K562 (cell line): ENCODE results near the gene STUB1. TPM values are rescaled to one million over a fixed set of nuclear protein-coding genes. Genes with fewer than 3 reads are reported as not detected.
A peak's percentile ranks its signal among the peaks of the same experiment; 100 is the strongest.

Experiments used
- BRD9 ChIP-seq: fragments of 450-650 bp; IDR thresholded peaks from 2 replicates; pipeline ENCODE4 v1.6.1; 2018; ENCODE audit warnings: low read depth; ENCODE audit not compliant: partially characterized antibody
- NCOR1 ChIP-seq: fragments of 450-650 bp; IDR thresholded peaks from 2 replicates; pipeline ENCODE4 v1.6.1; 2016; ENCODE audit warnings: mild to moderate bottlenecking, moderate library complexity
- SUPT5H ChIP-seq: fragments of 450-650 bp; IDR thresholded peaks from 2 replicates; pipeline ENCODE4 v1.6.1; 2016
- TAF7 ChIP-seq: fragments of 450-650 bp; IDR thresholded peaks from 2 replicates; pipeline ENCODE4 v1.6.1; 2016; ENCODE audit warnings: missing genetic modification characterization, missing compliant biosample characterization
- ZC3H4 ChIP-seq: sonication (generic); formaldehyde crosslinking; IDR thresholded peaks from 2 replicates; pipeline ENCODE4 v1.9.0; 2021; ENCODE audit warnings: missing genetic modification reagents, borderline replicate concordance
- ZNF12 ChIP-seq: sonication (generic); formaldehyde crosslinking; IDR thresholded peaks from 2 replicates; pipeline ENCODE4 v1.4.0; 2020; ENCODE audit warnings: mild to moderate bottlenecking, missing genetic modification reagents
- polyA plus RNA-seq, 8 experiments: library from polyadenylated mRNA; depleted of rRNA in 4 of 8; stranded (reverse) in 5 of 8; unstranded in 3 of 8; fragments of >200 nt; fragmentation: Nextera tagmentation in 2 of 8; fragmentation: Illumina TruSeq in 1 of 8; extraction: Ambion mirVana in 2 of 8; extraction: Trizol in 1 of 8; gene quantifications; 2 replicates each; pipeline versions ENCODE4 v1.2.1 to v1.2.3, GENCODE V29; 2011 to 2014; ENCODE audit warnings: inconsistent platforms in 1 of 8, missing spikeins in 1 of 8
- total RNA-seq, 7 experiments: library from RNA; depleted of rRNA in 6 of 7; stranded (reverse); fragments of >200 nt in 6 of 7; fragmentation: Illumina TruSeq in 2 of 7; extraction: Trizol in 2 of 7; gene quantifications; 2 replicates each; pipeline versions ENCODE4 v1.2.1 to v1.2.3, GENCODE V29; 2011 to 2021; ENCODE audit warnings: low replicate concordance in 1 of 7
- TF ChIP-seq, protein P1 (sequence below): fragments of 450-650 bp; IDR thresholded peaks from 2 replicates; pipeline ENCODE4 v1.6.1; 2016; ENCODE audit warnings: low read depth
- TF ChIP-seq, protein P2 (sequence below): sonication (generic); formaldehyde crosslinking; IDR thresholded peaks from 2 replicates; pipeline ENCODE4 v1.8.0; 2022; ENCODE audit warnings: missing genetic modification reagents, mild to moderate bottlenecking, borderline replicate concordance
- TF ChIP-seq, protein P3 (sequence below): fragments of 250-450 bp; sonication (Bioruptor Pico); IDR thresholded peaks from 2 replicates; pipeline ENCODE4 v1.5.0; 2020; ENCODE audit warnings: mild to moderate bottlenecking, borderline replicate concordance
- TF ChIP-seq, protein P4 (sequence below): fragments of 250-450 bp; sonication (Bioruptor Pico); IDR thresholded peaks from 2 replicates; pipeline ENCODE4 v1.8.0; 2021; ENCODE audit warnings: moderate library complexity, mild to moderate bottlenecking, inconsistent platforms
- TF ChIP-seq, protein P5 (sequence below), 2 experiments: fragments of 450-650 bp; IDR thresholded peaks; 2 replicates each; pipeline ENCODE4 v1.6.1; 2016

The STUB1 gene
- total and polyA plus RNA-seq, 9 of the 15 experiments (the other 6 are each of a cell fraction or from before 2014, with no cell fraction given): 10.6 to 251 (median 152) TPM

DNA sequence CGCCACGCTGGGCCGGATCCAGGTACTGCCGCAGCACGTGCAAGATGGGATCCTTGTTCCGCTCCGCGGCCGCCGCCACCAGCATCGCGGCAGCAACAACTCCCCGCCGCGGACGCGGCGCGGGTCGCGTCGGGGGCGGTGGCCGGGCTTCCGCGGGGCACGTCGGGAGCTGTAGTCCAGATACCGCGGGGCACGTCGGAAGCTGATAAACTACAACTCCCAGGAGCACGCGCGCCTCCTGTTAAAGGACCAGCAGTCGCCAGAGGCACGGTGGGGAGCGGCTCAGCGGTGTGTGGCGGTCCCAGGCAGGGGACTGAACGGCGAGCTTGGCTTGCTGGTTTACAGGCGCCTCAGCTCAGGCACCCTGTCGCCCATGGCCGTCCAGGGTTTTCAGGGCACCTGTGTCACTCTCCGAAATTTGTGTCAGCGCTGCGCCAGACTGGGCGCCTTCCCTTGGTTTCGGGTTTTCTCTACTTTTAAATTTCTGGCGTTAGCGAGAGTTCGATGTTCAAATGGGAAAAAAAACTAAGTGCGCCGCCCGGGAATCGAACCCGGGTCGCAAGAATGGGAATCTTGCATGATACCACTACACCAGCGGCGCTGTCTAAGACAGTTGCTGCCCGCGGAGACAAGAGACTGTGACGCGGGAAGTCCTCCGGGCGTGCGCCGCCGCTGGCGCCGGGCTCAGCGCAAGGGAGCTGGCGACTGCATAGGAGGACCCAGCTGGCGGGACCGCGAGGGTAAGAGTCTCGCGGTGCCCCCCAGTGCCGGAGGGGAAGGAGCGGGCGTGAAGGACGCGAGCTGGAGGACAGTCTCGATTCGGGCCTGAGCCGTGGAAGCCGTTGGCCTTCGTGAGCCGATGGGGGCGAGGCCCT lies 43.8 kb upstream of the STUB1 start, which contains the start of gene METTL26 (continued):
- TF ChIP-seq, protein P1, sequence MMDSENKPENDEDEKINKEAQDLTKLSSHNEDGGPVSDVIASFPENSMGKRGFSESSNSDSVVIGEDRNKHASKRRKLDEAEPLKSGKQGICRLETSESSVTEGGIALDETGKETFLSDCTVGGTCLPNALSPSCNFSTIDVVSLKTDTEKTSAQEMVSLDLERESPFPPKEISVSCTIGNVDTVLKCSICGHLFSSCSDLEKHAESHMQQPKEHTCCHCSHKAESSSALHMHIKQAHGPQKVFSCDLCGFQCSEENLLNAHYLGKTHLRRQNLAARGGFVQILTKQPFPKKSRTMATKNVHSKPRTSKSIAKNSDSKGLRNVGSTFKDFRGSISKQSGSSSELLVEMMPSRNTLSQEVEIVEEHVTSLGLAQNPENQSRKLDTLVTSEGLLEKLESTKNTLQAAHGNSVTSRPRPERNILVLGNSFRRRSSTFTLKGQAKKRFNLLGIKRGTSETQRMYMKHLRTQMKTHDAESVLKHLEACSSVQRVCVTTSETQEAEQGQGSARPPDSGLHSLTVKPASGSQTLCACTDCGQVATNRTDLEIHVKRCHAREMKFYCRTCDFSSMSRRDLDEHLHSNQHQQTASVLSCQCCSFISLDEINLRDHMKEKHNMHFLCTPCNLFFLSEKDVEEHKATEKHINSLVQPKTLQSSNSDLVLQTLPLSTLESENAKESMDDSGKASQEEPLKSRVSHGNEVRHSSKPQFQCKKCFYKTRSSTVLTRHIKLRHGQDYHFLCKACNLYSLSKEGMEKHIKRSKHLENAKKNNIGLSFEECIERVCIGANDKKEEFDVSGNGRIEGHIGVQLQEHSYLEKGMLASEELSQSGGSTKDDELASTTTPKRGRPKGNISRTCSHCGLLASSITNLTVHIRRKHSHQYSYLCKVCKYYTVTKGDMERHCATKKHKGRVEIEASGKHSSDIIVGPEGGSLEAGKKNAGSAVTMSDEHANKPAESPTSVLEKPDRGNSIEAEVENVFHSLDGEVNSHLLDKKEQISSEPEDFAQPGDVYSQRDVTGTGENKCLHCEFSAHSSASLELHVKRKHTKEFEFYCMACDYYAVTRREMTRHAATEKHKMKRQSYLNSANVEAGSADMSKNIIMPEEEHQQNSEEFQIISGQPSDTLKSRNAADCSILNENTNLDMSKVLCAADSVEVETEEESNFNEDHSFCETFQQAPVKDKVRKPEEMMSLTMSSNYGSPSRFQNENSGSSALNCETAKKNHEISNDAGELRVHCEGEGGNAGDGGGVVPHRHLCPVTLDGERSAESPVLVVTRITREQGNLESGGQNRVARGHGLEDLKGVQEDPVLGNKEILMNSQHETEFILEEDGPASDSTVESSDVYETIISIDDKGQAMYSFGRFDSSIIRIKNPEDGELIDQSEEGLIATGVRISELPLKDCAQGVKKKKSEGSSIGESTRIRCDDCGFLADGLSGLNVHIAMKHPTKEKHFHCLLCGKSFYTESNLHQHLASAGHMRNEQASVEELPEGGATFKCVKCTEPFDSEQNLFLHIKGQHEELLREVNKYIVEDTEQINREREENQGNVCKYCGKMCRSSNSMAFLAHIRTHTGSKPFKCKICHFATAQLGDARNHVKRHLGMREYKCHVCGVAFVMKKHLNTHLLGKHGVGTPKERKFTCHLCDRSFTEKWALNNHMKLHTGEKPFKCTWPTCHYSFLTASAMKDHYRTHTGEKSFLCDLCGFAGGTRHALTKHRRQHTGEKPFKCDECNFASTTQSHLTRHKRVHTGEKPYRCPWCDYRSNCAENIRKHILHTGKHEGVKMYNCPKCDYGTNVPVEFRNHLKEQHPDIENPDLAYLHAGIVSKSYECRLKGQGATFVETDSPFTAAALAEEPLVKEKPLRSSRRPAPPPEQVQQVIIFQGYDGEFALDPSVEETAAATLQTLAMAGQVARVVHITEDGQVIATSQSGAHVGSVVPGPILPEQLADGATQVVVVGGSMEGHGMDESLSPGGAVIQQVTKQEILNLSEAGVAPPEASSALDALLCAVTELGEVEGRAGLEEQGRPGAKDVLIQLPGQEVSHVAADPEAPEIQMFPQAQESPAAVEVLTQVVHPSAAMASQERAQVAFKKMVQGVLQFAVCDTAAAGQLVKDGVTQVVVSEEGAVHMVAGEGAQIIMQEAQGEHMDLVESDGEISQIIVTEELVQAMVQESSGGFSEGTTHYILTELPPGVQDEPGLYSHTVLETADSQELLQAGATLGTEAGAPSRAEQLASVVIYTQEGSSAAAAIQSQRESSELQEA: peak; percentile 81
- TF ChIP-seq, protein P2, sequence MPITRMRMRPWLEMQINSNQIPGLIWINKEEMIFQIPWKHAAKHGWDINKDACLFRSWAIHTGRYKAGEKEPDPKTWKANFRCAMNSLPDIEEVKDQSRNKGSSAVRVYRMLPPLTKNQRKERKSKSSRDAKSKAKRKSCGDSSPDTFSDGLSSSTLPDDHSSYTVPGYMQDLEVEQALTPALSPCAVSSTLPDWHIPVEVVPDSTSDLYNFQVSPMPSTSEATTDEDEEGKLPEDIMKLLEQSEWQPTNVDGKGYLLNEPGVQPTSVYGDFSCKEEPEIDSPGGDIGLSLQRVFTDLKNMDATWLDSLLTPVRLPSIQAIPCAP (CRISPR knock-in tag): no peak
- TF ChIP-seq, protein P3, sequence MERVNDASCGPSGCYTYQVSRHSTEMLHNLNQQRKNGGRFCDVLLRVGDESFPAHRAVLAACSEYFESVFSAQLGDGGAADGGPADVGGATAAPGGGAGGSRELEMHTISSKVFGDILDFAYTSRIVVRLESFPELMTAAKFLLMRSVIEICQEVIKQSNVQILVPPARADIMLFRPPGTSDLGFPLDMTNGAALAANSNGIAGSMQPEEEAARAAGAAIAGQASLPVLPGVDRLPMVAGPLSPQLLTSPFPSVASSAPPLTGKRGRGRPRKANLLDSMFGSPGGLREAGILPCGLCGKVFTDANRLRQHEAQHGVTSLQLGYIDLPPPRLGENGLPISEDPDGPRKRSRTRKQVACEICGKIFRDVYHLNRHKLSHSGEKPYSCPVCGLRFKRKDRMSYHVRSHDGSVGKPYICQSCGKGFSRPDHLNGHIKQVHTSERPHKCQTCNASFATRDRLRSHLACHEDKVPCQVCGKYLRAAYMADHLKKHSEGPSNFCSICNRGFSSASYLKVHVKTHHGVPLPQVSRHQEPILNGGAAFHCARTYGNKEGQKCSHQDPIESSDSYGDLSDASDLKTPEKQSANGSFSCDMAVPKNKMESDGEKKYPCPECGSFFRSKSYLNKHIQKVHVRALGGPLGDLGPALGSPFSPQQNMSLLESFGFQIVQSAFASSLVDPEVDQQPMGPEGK: no peak
- TF ChIP-seq SUPT5H (peak; percentile 68), BRD9 (peak; percentile 99), TAF7 (no peak), ZNF12 (CRISPR knock-in tag) (no peak; the same call in 1 of the 2 replicates), NCOR1 (peak; percentile 36; the same call in 1 of the 2 replicates), ZC3H4 (CRISPR knock-in tag) (no peak)
- TF ChIP-seq, protein P4, sequence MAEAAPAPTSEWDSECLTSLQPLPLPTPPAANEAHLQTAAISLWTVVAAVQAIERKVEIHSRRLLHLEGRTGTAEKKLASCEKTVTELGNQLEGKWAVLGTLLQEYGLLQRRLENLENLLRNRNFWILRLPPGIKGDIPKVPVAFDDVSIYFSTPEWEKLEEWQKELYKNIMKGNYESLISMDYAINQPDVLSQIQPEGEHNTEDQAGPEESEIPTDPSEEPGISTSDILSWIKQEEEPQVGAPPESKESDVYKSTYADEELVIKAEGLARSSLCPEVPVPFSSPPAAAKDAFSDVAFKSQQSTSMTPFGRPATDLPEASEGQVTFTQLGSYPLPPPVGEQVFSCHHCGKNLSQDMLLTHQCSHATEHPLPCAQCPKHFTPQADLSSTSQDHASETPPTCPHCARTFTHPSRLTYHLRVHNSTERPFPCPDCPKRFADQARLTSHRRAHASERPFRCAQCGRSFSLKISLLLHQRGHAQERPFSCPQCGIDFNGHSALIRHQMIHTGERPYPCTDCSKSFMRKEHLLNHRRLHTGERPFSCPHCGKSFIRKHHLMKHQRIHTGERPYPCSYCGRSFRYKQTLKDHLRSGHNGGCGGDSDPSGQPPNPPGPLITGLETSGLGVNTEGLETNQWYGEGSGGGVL: no peak
- TF ChIP-seq, protein P5, sequence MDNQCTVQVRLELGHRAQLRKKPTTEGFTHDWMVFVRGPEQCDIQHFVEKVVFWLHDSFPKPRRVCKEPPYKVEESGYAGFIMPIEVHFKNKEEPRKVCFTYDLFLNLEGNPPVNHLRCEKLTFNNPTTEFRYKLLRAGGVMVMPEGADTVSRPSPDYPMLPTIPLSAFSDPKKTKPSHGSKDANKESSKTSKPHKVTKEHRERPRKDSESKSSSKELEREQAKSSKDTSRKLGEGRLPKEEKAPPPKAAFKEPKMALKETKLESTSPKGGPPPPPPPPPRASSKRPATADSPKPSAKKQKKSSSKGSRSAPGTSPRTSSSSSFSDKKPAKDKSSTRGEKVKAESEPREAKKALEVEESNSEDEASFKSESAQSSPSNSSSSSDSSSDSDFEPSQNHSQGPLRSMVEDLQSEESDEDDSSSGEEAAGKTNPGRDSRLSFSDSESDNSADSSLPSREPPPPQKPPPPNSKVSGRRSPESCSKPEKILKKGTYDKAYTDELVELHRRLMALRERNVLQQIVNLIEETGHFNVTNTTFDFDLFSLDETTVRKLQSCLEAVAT (IDR thresholded peaks at IDR 0.05): no peak
